Measurements from ENCODE around the gene PLCG1.
"Not testable (repeated sequence)": the region's sequence is repeated elsewhere in the genome, so short reads cannot be mapped to it uniquely, and the experiment has no call there.

PLCG1 gene

DNA sequence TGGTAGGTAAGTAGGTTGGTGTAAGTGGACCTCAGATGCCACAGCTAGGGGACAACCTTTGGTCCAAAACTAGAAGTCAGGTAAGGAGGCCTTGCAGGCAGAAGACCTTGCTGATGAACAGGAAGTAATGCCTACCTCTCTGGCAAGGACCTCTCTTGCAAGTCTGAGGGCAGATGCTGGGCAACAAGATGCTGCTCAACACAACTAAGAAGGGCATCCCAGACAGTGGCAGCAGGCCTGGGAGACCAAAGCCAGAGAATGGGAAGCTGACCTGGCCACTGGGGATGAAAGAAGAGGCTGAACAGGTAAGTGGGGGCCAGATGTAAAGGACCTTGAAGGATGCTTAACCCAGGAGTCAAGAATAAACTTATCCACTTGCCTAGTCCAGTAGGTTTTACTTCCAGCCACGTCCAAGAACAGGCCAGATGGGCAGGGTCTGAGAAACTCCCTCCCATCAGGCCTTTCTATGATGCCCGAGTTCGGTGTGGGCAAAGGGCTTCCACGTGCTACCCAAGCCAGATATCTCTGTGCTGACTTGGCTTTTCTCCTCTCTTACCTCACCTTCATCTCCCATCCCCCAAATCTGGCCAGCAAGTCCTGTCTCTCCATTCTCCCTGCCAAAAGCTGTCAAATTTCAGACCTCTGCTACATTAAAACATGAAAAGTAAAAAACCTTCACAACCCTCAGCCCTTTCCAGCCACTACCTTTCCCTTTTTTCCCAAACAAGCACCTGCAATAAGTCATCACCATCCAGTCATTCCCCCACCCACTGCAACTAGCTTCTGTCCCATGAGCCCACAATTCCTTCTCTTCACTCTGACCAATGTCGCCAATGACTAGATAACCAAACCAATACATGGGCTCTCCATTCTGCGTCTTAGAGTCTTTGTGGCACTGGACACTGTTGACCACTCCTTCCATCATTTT is 11.5 kb upstream of the PLCG1 start:
- DNase-seq: no peak

DNA sequence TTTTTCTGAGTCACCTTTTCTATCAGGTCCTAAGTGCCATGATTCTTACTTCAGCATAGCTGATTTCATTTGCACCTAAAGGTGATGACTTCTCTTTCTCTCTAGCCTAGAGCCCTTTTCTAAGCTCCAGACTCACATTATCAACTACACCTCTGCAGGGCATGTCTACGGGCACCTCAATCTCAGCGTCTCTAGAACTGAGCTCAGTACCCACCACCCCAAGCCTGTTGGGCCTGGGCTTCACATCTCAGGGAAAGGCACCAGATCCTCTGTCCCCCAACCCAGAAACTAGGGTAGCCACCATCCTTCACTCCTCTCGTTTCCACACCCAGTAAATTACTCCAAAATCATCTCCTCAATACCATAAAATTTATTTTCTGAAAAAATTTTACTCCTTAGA is 10.6 kb upstream of the PLCG1 start:
- no peak for DNase-seq

DNA sequence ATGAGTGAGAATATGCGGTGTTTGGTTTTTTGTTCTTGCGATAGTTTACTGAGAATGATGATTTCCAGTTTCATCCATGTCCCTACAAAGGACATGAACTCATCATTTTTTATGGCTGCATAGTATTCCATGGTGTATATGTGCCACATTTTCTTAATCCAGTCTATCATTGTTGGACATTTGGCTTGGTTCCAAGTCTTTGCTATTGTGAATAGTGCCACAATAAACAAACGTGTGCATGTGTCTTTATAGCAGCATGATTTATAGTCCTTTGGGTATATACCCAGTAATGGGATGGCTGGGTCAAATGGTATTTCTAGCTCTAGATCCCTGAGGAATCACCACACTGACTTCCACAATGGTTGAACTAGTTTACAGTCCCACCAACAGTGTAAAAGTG is 9.0 kb upstream of the PLCG1 start:
- not testable (repeated sequence) for DNase-seq

DNA sequence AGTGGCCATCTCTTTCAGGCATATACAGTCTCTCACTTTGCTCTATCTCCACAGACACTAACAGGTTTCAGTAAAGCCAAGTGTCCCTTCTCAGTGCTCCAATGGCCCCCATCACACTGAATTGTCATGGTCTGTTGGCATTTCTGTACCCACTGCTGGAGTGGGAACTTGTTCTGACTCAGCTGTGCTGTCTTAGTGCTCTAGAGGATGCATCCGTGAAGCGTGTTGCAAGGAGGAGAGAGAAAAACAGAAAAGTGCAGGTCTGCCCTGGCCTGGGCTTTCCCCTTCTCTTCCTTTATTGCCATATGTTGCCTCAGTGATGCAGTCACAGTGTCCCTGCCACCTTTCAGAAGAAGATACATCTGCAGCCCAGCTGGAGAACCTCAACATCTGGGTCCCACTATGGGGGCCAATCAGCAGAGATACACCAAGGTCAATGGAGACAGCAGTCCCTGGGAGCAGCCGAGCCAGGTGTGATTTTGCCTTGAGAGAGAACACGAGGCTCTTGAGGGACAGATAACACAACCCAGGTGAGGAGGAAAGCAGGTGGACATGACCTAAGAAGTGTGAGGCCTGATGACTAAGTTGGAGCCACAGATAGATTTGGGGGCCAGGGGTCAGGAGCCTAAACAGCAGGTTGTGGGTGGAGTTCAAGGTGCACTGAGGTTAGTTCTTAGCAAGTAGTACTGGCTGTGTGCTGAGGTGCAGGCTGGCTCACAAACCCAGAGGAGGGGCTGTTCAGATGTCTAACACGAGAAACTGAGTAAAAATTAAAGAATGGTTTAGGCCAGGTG is 5.6 kb upstream of the PLCG1 start:
- no peak for DNase-seq

DNA sequence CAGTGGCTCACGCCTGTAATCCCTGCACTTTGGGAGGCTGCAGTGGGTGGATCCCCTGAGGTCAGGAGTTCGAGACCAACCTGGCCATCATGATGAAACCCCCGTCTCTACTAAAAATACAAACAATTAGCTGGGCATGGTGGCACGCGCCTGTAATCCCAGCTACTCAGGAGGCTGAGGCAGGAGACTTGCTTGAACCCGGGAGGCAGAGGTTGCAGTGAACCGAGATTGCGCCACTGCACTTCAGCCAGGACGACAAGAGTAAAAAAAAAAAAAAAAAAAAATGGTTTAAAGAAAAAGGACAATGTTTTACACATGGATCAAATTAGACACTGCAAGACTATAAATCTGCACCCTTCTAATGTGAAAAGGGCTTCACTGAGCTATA is 5.0 kb upstream of the PLCG1 start:
- DNase-seq: not testable (repeated sequence)

DNA sequence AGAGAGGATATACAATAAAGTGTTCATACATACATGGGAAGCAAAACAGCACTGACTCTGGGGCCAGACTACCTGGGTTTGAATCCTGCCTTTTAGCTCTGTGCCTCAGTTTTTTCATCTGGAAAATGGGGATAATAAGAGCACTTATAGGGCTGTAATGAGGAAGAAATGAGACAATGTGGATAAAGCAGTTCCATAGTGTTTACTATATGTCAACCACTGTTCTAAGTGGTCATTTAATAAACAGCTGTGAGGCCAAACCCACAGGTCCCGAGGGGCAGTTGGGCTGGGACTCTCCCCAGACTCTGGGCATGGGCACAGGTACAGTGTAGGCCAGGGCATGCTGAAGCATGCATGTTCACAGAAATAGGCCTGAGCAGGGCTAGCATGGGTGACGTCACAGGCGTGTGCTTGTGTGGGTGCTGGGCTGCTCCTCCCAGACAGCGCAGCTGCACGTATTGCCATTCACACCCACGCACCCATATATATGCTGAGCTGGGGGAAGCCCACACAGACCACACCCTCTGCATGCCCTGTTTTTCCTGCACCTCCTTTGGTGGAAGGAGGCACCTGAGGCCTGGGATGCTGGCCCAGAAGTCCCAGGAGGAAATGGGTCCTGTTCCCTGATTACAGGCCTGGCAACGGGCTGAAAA is 3.5 kb upstream of the PLCG1 start:
- peak; percentile 65 for DNase-seq

DNA sequence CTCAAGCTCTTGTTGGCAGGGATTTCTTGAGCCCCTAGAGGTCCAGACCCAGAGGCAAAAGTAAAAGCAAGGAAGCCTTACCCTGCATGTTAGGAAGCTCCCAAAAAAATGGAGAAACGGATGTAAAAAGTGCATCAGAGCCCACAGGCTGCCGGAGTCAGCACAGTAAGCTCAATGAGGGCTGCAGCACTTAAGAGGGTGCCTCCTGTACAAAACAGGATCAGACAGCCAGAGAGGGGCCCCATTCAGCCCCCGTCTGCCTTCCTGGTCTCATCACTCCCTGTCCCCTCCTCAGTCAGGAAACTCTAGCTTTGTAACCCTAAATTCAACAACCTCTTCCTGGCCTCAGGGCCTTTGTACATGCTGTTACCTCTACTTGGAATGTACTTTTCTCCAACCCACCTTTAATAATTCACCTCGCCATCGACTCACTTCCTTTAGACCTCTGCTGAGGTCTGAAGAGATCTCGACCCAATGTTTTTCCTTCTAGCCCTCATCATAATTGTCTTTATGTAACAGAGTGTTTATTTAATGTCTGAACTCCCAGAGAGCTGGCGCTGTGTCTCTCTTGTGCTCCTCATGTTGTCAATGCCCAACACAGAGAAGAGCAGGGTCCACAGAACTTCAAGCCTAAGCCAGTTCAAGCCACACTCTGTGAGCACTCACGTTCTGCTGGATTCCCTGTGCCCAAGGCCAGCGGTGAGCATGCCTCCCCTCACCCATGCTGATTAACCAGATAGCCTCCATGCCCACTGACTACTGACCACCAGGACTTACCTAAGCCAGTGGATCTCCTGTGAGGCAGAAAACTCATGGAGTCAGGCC is 2.8 kb upstream of the PLCG1 start:
- no peak for DNase-seq

DNA sequence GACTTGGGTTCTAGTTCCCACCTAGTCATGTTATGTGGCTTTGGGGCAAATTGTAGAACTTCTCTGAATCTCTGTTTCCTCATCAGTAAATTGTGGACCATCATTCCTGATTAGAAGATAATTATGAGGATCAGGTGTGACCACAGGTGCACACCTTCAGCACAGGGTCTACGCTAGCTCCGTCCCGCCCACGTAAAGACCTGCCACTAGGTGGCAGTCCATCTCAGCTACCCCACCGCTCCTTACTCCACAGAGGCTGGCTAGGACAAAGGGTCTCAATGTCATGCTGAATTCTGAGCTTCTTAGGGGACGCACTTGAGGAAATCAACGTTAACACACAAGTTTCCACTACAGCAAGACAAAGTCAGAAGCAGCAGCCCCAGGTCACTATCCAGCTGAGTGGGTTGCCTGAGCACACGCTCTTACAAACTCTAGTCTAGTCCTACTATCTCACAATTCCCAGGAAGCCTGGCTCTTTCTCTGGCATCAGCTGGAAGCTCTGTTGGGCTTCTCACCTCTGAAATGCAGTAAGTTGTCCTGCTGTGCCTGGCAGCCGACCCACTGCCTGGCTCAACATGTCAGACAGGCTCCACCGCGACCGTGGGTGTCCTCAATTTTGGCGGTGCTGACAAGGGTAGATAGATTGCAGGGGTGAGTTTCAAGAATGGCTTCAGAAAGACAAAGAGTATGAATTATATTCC is 2.0 kb upstream of the PLCG1 start:
- DNase-seq: peak; percentile 79

DNA sequence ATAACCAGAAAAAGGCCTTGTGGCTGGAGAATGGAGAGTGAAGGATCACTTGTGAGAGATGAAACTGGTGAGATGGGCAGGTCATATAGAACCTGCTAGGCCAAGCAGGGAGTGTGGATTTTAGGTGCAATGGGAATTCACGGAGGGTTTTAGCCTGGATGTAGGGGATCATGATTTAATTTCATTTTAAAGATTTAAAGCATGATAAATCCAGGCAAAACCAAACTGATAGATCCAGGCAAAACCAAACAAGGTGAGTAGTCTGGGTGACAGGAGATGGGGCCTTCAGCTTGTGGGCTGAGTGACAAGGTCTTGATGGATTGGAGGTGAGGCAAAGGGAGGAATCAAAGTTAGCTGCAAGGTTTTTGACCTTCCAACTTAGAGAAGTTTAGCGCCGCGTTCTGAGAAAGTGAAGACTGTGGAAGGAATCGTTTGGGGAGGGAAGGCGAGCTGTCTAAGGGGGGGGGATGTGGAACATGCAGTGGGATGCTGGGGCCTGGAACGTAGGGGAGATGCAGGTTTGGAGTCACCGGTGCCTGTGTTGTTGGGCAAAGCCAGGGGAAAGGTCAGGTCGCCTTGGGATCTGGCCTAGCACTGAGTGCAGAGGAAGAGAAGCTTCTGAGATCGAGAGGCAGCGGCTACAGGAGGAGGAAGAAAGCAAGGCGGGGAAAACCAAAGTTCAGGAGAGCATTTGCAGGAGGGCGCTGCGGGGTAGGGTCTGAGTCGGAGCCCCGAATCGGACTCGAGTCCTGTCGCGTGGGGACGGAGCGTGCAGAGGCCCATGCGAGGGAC is 1.3 kb upstream of the PLCG1 start:
- DNase-seq: no peak

DNA sequence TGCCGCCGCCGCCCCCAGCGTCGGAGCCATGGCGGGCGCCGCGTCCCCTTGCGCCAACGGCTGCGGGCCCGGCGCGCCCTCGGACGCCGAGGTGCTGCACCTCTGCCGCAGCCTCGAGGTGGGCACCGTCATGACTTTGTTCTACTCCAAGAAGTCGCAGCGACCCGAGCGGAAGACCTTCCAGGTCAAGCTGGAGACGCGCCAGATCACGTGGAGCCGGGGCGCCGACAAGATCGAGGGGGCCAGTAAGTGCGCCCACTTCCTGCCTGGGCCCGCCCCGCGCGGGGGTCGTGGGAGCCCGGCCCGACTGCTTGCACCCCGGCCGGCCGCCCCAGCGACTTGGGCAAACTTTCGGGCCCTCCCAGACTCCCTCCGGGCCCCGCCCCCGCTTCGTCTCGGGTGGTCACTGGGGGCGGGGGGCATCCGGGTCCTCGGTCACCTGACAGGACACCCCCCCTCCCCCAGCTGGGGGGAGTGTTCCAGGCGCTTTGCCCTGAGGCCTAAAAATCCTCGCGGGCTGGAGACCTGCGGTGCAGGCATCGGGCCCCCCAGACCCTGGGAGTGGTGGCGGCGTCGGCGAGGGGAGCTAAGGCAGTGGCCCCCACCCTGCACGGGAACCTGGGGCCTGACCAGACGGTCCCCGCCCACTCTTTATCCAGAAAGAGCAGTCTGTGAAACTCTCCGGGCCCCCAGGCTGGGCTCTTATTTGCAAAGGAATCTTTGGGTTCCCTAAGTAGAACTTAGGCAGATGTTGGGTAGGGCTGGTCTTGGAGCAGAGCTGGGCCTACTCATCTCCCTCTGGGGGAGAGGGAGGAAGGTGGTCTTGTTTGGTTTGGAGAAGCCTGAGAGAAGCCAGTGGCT is 501 bp downstream of the PLCG1 start:
- DNase-seq: peak; percentile 69

DNA sequence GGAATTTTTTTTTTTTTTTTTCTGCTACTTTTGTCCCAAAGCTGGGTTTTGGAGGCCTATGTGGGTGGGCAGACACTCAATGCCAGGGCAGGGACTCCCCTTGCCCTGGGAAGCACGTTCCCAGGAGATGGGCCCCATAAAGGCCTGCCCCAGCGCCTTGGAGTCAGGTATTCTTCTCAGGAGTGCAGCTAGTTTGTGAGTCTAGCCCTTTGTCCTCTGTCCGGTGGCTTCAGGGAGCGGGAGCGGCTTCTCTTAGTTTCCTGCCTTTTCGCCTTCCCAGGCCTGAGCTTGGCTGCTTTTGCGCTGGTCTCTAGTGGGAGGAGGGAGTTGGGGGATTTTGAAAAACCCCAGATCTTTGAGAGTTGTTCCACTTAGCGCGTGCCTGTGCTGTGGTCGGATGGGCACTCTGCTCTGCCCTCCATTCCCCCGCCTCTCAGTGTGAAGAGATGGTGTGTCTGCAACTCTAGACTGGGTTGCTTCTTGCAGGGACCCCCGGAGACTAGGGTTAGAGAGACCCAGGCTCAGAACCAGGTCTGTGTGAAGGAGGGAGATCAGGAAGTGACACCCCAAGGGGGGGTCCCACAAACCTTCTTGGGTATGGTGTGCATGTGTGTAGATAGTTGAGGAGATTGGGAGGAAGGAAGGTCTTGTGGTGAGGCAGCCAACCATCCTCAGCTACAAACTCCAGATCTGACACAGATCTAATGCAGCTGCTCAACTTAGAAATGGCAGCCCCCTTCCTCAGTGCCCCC is 1.3 kb downstream of the PLCG1 start:
- DNase-seq: peak; percentile 58

DNA sequence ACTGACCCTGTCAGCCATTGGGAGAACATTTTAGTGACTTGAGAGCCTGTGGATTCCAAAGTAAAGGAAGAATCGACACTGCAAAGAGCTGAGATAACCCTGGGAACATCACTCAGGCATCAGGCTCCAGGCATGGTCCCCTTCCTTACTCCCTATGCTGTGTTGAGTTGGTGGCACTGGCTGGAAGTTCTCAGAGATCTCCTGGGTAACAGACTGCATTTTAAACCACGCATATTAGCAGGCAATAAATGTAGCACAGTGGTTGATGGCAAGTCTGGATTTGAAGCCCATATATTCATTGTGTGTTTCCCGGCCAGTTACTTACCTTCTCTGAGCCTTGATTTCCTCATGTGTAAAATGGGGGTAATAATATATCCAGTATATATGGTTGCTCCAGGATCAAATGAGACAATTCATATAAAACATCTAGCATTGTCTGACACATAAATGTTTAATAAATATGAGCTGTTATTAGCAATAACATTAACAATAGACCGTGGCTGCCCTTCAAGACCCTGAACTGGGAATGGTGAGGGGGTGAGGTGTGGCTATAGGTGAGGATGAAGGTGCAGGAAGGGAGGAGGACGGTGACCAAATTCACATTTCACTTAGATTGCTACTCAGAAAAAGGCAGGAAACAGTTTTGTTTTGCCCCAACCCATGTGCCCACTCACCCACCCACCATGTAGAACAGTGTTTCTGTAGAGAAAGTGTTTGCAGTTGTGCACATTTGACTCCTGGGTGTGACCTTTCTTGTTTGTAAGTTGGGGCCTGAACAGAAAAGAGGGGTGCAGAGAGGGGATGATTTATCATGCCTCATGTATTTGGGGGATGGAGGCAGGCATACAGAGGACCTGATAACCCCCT is 2.1 kb downstream of the PLCG1 start:
- peak; percentile 27 for DNase-seq

DNA sequence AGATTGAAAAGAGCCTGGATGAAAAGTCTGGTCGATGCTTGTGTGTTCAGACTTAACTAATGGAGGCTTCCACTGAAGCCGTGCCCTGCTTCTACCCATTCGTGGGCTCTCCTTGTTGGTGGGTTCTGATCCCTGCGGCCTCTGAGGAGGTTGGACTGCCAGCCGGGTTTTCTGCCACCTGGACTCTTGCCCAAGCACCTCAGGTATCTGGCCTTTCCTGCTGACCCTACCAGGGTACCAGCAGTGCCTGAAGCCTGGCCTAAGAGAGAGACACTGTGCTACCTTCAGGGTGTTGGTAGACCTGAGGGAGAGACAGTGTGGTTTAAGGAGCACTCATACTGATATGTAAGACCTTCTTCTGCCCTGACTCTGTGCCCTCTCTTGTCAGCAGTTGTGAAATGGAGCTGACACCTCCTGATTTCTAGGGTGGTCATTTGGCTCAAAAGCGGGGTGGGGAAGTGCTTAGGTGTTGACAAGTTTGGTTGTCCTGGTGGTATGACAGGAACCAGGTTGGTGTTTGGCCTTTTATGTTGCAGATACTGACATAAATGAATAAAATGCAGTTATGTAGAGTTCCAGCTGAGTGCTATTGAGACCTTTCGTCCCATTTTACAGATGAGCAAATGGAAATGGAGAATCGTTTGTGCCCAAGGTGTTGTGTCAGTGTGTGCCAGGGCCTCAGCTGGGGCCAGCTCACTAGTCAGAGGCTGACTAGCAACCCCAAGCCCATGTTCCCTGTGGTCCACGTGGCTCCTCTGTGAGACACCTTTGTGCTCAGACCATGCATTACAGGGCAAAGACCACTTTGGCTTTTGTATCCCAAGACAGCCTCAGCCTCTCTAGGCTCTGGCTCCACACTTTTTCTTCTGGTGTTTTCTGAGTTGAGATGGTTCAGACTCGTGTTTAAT is 3.1 kb downstream of the PLCG1 start:
- peak; percentile 31 for DNase-seq

DNA sequence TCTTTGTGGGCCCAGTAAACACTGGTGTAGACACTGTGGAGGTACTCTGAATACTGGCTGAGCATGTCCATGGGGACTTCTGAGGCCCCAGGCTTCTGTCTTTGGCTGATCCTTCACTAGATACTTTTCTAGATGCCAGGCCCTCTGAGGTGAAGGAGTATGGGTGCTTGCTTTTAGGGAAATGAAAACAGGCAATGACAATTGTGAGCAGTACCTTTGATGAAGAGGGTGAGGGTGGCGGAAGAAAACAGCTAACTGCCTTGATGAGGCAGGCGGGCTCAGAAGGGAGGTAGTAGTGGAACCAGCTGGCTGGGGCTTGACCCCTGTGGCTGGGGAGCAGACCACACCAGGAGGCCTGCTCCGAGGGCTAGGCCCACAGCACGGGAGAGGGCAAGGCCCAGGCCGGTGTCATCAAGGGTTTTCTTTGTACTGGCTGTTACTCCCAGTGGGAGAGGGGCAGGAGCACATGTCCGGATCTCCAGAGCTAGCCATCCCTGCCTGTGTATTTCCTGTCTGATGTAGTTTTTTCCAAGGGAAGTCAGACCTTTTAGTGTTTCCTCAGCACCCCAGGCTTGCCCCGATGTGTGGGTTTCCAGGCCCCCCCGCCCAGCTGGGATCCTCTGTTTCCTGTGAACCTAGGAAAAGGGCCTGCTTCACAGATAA is 3.9 kb downstream of the PLCG1 start:
- DNase-seq: peak; percentile 53

DNA sequence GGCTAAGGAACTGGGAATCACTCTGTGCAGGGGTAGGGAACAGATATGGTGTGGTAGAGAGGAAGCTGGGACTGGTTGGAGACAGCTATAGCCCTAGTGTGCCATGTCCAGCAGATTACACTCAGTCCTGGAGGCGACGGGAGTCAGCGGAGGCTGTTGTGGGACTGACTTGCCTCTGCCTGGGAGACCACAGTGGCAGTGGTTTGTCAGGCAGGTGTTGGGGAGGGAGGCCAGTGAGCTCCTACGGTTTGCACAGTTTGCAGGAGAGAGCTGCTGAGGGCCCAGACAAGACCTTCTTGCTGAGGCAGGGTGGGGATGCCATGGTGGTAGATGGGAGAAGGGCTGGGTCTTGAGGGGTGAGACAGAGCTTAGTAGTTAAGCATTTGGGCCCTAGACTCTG is 4.9 kb downstream of the PLCG1 start:
- DNase-seq: peak; percentile 31

DNA sequence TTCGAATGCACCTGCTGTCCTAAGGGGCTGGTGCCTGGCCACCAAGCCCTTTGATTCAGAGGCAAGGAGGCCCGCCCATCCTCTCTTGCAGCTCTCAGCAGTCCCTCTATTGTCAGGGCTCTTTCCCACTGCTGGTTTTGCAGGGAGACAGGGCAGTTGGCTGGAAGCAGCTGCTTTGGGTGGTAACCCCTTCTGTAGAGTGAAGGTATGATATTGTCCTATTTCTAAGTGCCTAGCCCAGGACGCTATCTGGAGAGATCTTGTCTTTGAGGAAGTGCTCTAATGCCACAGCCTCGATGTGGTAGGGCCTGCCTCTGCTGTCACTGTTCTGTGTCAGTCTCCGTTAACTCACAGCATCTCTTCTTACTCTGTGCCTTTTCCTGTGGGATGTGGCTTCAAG is 5.6 kb downstream of the PLCG1 start:
- DNase-seq: peak; percentile 66

DNA sequence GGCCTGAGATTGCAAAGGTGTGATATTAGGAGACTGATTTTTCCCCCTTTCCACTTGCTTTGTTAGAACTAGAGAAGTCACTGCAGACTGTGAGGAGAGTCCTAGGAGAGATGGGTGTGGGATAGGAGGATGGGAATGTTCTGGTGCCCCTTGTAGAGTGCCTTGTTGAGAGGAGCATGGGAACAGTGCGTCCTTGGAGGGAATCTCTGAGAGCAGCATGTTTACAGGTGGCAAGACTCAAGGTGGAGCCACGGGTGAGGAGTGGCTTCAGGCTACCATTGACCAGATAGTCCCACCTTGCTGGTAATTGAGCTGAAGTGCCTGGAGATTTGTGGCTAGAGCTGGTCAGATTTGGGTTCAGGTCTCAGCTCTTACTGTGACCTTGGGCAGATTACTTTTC is 6.0 kb downstream of the PLCG1 start:
- no peak for DNase-seq
